ENCODE measurements around the gene WDR33.
"Not testable (repeated sequence)": the region's sequence is repeated elsewhere in the genome, so short reads cannot be mapped to it uniquely, and the experiment has no call there.

The WDR33 gene

DNA sequence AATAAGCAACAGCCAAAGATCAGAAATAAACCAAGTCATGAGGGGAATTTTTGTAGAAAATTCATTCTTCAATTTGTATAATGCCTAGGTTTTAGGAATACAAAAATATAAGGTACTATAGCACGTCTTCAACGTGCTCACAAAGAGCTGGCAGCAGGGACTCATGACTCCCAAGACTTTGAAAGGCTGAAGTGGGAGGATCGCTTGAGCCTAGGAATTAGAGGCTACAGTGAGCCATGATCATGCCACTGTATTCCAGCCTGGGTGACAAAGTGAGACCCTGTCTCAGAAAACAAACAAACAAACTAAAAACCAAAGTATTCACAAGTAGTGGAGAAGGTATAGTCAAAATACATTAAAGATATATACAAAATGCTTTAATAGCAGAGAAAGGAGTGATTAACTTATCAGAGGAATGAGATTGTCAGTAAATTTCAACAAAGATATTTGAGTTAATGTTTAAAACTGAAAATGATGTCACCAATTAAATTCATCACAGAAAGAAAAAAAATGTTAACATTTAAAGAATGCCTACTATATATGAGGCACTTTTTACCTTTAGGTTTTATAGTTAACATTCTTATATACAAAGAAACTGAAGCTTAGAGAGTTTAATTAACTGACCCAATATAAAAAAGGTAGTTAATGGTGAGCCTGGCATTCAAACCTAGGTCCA lies 3.2 kb downstream of the WDR33 start:
- no peak for DNase-seq

DNA sequence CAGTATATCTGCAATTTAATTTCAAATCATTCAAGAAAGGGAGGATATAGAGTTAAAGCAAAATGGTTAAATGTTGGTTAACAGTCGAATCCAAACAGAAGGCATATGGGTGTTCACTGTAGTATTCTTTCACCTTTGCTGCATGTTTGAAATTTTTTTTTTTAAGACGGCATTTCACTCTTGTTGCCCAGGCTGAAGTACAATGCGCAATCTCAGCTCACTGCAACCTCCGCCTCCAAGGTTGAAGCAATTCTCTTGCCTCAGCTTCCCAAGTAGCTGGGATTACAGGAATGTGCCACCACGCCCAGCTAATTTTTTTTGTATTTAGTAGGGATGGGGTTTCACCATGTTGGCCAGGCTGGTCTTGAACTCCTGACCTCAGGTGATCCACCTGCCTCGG lies 4.1 kb downstream of the WDR33 start:
- not testable (repeated sequence) for DNase-seq

- DNase-seq, result no peak
These were observed 5.5 kb downstream of the WDR33 start for GRCh38 chr2:127805491-127805890.

DNA sequence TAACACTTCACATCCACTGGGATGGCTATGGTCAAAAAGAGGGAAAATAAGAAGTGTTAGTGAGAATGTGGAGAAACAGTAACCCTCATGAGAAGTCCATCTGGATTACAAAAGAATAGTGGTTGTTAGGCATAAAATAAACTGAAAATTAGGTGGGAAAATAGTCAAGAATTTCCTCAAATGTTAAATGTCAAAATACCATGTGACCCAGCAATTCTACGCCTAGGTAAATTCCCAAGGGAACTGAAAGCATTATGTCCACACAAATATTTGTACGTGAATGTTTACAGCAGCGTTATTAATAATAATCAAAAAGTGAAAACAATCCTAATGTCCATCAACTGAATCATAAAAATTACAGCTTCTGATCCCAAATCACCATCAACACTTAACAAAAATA lies 11.0 kb downstream of the WDR33 start:
- no peak for DNase-seq

DNA sequence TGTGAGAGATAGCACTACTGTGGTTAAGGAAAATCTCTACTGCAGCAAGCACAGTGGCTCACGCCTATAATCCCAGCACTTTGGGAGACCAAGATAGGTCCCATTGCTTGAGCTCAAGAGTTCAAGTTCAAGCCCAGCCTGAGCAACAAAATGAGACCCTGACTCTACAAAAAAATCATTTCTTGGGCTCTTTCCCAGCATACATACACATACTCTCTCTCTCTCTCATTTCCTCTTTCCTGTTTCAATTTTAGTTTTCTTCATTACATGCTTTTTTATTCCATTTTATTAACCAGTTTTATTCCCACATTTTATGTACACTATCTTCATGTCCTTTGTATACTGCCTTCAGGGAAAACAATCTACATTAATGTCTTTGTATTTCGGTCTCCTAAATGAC lies 14.6 kb downstream of the WDR33 start:
- DNase-seq, result no peak

GRCh38 chr2:127794901-127795300 lies 16.1 kb downstream of the WDR33 start:
- DNase-seq, result not testable (repeated sequence)

DNA sequence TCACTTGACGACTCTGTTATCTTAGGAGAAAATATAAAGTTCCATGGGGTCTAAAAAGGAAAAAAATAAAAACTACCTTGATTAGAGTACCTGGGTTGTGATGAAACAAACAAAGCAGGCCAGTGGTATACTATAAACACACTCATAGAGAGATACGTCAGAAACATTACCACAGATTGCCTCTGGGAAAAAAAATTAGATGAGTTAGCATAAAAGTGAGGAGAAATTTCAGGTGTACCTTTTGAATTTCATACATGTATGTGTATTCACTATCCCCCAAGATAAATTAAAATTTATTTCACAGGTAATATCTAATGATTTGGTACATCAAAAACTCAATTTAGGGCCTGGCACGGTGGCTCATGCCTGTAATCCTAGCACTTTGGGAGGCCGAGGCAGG lies 18.2 kb downstream of the WDR33 start:
- DNase-seq, result no peak

- DNase-seq, result no peak
These were observed 20.1 kb downstream of the WDR33 start for GRCh38 chr2:127790694-127791529.

- no peak for DNase-seq
These were observed 24.7 kb downstream of the WDR33 start for GRCh38 chr2:127786048-127786809.

DNA sequence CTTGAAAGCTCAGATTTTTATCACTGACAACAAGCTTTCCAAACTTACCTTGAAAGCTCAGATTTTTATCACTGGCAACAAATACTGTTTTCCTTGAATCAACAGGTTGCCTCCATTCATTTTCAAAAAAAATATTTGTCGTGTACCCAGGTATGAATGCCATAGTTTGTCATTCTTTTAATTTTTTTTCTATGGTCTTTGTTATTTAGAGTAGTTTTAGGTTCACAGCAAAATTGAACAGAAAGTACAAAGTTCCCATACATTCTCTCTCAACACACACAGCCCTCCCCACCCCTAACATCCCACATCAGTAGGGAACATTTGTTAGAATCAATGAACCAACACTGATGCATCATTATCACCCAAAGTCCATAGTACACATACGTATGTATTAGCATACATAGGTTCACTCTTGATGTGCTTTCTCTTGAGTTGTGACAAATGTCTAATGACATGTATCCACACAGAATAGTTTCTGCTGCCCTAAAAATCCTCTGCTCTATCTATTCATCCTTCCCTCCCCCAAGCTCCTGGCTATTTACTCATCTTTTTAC lies 25.9 kb downstream of the WDR33 start:
- no peak for DNase-seq

DNA sequence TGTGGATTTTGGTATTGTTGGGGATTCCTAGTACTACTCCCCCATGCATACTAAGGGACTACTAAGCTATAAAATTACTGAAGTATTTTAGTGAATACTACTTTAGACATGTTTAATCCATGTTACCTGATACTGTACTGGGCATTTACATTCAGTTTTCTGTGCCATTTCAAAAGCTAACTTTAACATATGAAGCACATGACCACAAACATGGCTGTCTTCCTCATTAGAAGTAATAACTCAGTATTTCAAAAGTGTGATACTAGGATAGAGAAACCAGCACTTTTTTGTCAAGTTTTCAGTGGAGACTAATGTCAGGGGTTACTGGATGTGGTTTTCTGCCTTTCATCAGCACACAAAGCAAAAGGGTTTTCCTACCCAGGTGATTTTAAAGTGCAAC lies 27.9 kb downstream of the WDR33 start:
- DNase-seq, result no peak

DNA sequence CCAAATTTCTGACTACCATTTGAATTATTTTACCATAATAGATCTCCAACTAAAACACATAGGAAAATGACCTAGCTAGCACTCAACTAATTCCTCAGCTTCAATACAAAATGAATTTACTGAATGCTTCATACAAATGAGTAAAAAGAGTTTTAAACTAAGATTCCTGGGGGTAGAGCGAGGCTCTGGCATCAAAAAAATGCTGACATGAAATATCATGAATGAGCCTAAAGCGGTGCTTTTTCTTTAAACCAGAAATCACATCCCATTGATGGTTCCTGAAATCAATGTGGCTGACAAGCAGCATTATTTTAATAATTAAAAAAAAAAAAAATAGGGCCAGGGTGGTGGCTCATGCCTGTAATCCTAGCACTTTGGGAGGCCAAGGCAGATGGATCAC lies 32.1 kb downstream of the WDR33 start:
- no peak for DNase-seq

DNA sequence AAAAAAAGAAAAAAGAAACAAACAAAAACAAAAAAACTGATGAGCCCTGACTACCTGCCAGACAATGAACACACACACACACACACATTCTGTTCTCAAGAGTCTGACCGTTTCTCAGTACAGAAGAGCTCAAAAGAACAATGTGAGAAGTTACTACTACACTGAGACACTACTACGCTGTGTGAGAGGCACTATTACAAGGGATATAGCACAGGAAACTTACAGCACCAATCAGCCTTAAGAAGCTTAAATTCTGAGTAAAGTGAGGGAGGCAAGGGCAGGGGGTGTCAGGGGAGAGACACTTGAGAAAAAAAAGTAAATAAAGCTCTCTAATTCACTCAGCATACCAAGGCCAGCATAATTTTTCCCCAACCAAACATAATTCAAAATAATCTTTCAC lies 32.5 kb downstream of the WDR33 start:
- DNase-seq, result no peak

DNA sequence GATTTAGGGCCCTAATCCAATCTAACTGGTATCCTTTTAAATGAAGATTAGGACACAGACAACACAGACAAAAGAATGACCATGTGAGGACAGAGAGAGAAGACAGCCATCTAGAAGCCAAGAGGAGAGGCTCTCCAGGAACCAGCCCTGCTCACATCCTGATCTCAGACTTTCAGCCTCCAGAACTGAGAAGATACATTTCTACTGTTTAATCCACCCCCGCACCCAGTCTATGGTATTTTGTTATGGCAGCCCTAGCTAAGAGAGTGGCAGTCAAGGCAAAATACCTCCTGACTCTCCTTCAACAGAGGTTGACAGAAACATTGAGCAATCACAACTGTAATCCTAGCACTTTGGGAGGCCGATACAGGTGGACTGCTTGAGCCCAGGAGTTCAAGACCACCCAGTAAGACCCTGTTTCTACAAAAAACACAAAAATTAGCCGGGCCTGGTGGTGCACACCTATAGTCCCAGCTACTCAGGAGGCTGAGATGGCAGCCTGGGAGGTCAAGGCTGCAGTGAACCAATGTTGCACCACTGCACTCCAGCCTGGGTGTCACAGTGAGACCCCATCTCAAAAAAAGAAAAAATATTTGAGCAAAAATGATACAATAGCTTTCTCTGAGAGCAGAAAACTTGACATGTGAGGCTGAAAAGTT lies 34.7 kb downstream of the WDR33 start:
- no peak for DNase-seq

- no peak for DNase-seq
These were observed 39.2 kb downstream of the WDR33 start for GRCh38 chr2:127771756-127772155.

DNA sequence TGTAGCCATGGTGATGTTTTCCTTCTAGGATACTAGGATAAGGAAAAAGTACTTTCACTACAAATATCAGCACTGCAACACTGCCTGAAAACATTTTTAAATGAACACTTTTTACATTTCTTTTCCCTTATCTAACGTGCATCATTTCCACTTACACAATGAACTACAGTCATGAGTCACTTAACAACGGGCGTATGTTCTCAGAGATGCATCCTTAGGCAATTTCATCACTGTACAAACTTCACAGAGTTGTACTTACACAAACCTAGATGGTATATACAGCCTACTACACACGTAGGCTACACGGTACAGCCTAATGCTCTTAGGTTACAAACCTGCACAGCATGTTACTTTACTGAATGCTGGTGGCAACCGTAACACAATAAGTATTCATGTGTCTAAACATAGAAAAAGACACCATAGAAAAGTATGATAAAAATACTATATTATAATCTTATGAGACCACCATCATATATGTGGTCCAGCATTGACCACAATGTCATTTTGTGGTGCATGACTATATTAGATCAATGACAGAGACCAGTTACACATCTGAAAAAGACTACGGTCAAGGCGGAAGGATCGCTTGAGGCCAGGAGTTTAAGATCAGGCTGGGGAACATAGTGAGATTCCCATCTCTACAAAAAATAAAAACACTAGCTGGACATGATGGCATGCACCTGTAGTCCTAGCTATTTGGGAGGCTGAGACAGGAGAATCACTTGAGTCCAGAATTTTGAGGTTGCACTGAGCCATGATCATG lies 39.8 kb downstream of the WDR33 start:
- DNase-seq, result no peak

- DNase-seq, result not testable (repeated sequence)
These were observed 40.4 kb downstream of the WDR33 start for GRCh38 chr2:127770534-127770933.

DNA sequence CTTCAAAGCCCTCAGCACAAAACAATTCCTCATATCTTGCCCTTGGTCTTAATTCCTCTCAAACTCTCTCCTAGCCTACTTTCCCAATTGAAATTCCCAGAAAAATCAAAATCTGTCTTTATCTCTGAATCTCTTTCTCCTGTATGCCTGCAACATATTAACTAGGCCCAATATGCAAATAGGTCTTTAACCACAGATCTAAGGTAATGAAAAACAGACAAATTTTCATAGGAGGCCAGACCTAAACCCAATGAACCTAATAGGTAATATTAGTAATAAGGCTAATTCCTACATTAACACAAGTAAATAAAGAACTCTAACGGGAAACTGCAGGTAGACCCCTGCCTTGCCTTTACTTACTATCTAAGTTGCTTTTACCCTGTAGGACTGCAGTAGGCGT lies 41.4 kb downstream of the WDR33 start:
- DNase-seq, result no peak

GRCh38 chr2:127768775-127769479 lies 42.0 kb downstream of the WDR33 start:
- DNase-seq, result no peak

GRCh38 chr2:127763776-127764175 lies 47.2 kb downstream of the WDR33 start:
- no peak for DNase-seq

GRCh38 chr2:127762846-127763245 lies 48.1 kb downstream of the WDR33 start:
- DNase-seq, result no peak

Measured in NCI-H446 treated with DMSO at 0.1 percent for 48 hours (cell line).